H9 (cell line): Measurements from ENCODE around the gene GABRB2. TPM values are rescaled to one million over a fixed set of nuclear protein-coding genes. Genes with fewer than 3 reads are reported as not detected.

ENCODE experiments used
- DNase-seq: peaks from one replicate; pipeline ENCODE4 v3.0.0-alpha.2; 2017
- H2AFZ ChIP-seq: one replicate; pipeline ENCODE4 v1.6.1; 2013; ENCODE audit warnings: mild to moderate bottlenecking, low read length, control low read depth, moderate library complexity
- H2AK5ac ChIP-seq: 2 replicates; pipeline ENCODE4 v1.6.1; 2013; ENCODE audit warnings: low read length, control low read depth, mixed read lengths; ENCODE audit not compliant: insufficient read length
- H2BK120ac ChIP-seq: one replicate; pipeline ENCODE4 v1.6.1; 2013; ENCODE audit warnings: low read depth, mild to moderate bottlenecking, low read length, control low read depth, inconsistent platforms; ENCODE audit not compliant: poor library complexity, severe bottlenecking
- H2BK12ac ChIP-seq: 2 replicates; pipeline ENCODE4 v1.6.1; 2013; ENCODE audit warnings: low read length, control low read depth, mixed read lengths, low read depth; ENCODE audit not compliant: insufficient read length
- H2BK15ac ChIP-seq: 2 replicates; pipeline ENCODE4 v1.6.1; 2013; ENCODE audit warnings: low read depth, low read length, control low read depth
- H2BK20ac ChIP-seq: one replicate; pipeline ENCODE4 v1.6.1; 2013; ENCODE audit warnings: low read depth, mild to moderate bottlenecking, low read length, control low read depth, inconsistent platforms; ENCODE audit not compliant: poor library complexity, severe bottlenecking
- H2BK5ac ChIP-seq: 2 replicates; pipeline ENCODE4 v1.6.1; 2013; ENCODE audit warnings: low read length, control low read depth, mixed read lengths; ENCODE audit not compliant: insufficient read length
- H3K14ac ChIP-seq: 2 replicates; pipeline ENCODE4 v1.6.1; 2013; ENCODE audit warnings: low read length, control low read depth; ENCODE audit not compliant: insufficient read depth
- H3K18ac ChIP-seq: 2 replicates; pipeline ENCODE4 v1.6.1; 2013; ENCODE audit warnings: low read depth, mild to moderate bottlenecking, mixed read lengths, low read length, control low read depth; ENCODE audit not compliant: insufficient read length
- H3K23ac ChIP-seq: 2 replicates; pipeline ENCODE4 v1.6.1; 2013; ENCODE audit warnings: low read length, control low read depth, mixed read lengths, low read depth; ENCODE audit not compliant: insufficient read length
- H3K23me2 ChIP-seq: 2 replicates; pipeline ENCODE4 v1.6.1; 2013; ENCODE audit warnings: low read depth, mild to moderate bottlenecking, mixed read lengths, low read length, control low read depth; ENCODE audit not compliant: insufficient read length, poor library complexity, severe bottlenecking
- H3K27ac ChIP-seq: 2 replicates; pipeline ENCODE4 v1.5.1; 2013; ENCODE audit warnings: low read length, control low read depth, mixed read lengths, low read depth; ENCODE audit not compliant: insufficient read length
- H3K27me3 ChIP-seq: 2 replicates; pipeline ENCODE4 v1.6.1; 2013; ENCODE audit warnings: low read length, control low read depth, inconsistent platforms; ENCODE audit not compliant: insufficient read depth
- H3K4ac ChIP-seq: 2 replicates; pipeline ENCODE4 v1.6.1; 2013; ENCODE audit warnings: low read depth, mild to moderate bottlenecking, control low read depth, inconsistent platforms, low read length, moderate library complexity
- H3K4me1 ChIP-seq: 2 replicates; pipeline ENCODE4 v1.6.1; 2013; ENCODE audit warnings: low read length, control low read depth, inconsistent platforms; ENCODE audit not compliant: insufficient read depth
- H3K4me2 ChIP-seq: 2 replicates; pipeline ENCODE4 v1.6.1; 2013; ENCODE audit warnings: low read length, control low read depth, mixed read lengths; ENCODE audit not compliant: insufficient read length, insufficient read depth
- H3K56ac ChIP-seq: 2 replicates; pipeline ENCODE4 v1.6.1; 2013; ENCODE audit warnings: low read depth, mild to moderate bottlenecking, mixed read lengths, low read length, control low read depth; ENCODE audit not compliant: insufficient read length
- H3K79me1 ChIP-seq: 2 replicates; pipeline ENCODE4 v1.6.1; 2013; ENCODE audit warnings: low read depth, mild to moderate bottlenecking, moderate library complexity, low read length, control low read depth, inconsistent platforms; ENCODE audit not compliant: insufficient read depth, poor library complexity, severe bottlenecking
- H3K79me2 ChIP-seq: 2 replicates; pipeline ENCODE4 v1.6.1; 2013; ENCODE audit warnings: low read length, control low read depth, inconsistent platforms; ENCODE audit not compliant: insufficient read depth
- H3K9ac ChIP-seq: 2 replicates; pipeline ENCODE4 v1.6.1; 2013; ENCODE audit warnings: low read length, control low read depth, mixed read lengths; ENCODE audit not compliant: insufficient read length; ENCODE audit errors: extremely low read depth
- H3K9me3 ChIP-seq: one replicate; pipeline ENCODE4 v1.6.1; 2013; ENCODE audit warnings: low read depth, low read length, inconsistent platforms; ENCODE audit not compliant: control insufficient read depth
- H3T11ph ChIP-seq: one replicate; pipeline ENCODE4 v1.6.1; 2013; ENCODE audit warnings: mild to moderate bottlenecking, low read length, control low read depth, inconsistent platforms
- H4K20me1 ChIP-seq: one replicate; pipeline ENCODE4 v1.6.1; 2013; ENCODE audit not compliant: control insufficient read depth, insufficient read length, insufficient read depth
- H4K5ac ChIP-seq: 2 replicates; pipeline ENCODE4 v1.6.1; 2013; ENCODE audit warnings: low read depth, mild to moderate bottlenecking, mixed read lengths, low read length, control low read depth; ENCODE audit not compliant: insufficient read length
- H4K8ac ChIP-seq: replicated peaks from 2 replicates; pipeline ENCODE4 v1.6.1; 2013; ENCODE audit warnings: low read length, control low read depth, mixed read lengths, low read depth; ENCODE audit not compliant: insufficient read length
- H4K91ac ChIP-seq: 2 replicates; pipeline ENCODE4 v1.6.1; 2013; ENCODE audit warnings: low read depth, mild to moderate bottlenecking, moderate library complexity, mixed read lengths, low read length, control low read depth; ENCODE audit not compliant: insufficient read length
- H3K27ac Mint-ChIP-seq, 3 experiments: 2 replicates in 2 of 3; 3 replicates in 1 of 3; pipeline ENCODE4 v1.8.0; 2020 to 2021; ENCODE audit warnings: mixed read lengths in 3 of 3, mild to moderate bottlenecking in 1 of 3, moderate library complexity in 1 of 3
- H3K27me3 Mint-ChIP-seq: 2 replicates; pipeline ENCODE4 v1.8.0; 2021; ENCODE audit warnings: low read depth, mild to moderate bottlenecking, moderate library complexity, mixed read lengths
- H3K36me3 Mint-ChIP-seq, 3 experiments: 2 replicates in 2 of 3; 3 replicates in 1 of 3; pipeline ENCODE4 v1.8.0; 2020 to 2021; ENCODE audit warnings: low read depth in 3 of 3, mixed read lengths in 3 of 3; ENCODE audit not compliant: insufficient read depth in 1 of 3
- H3K4me1 Mint-ChIP-seq, 2 experiments: 2 replicates each; pipeline ENCODE4 v1.8.0; 2020; ENCODE audit warnings: mixed read lengths in 2 of 2
- H3K4me3 Mint-ChIP-seq, 2 experiments: 2 replicates in 1 of 2; 3 replicates in 1 of 2; pipeline ENCODE4 v1.8.0; 2020 to 2021; ENCODE audit warnings: mild to moderate bottlenecking in 2 of 2, mixed read lengths in 2 of 2, moderate library complexity in 1 of 2
- H3K9me3 Mint-ChIP-seq, 2 experiments: 2 replicates in 1 of 2; 3 replicates in 1 of 2; pipeline ENCODE4 v1.8.0; 2020; ENCODE audit warnings: mild to moderate bottlenecking in 2 of 2, mixed read lengths in 2 of 2, moderate library complexity in 1 of 2
- WGBS: extraction: QIAGEN DNeasy Blood & Tissue Kit; methylation state at CpG from one replicate; pipeline ENCODE4 v1.1.7; 2013; ENCODE audit warnings: missing lambda C conversion rate, low lambda C conversion rate, mixed read lengths; ENCODE audit not compliant: insufficient read length; ENCODE audit errors: extremely low coverage; 5-methylcytosine and 5-hydroxymethylcytosine counted together
- total RNA-seq: library from RNA; stranded (reverse); gene quantifications from 2 replicates; pipeline ENCODE4 v1.2.1, GENCODE V29; 2021
- TF ChIP-seq, protein P1 (sequence below): fragments of 200-600 bp; sonication (generic); conservative IDR thresholded peaks from 3 replicates; pipeline ENCODE4 v1.8.0; 2021; ENCODE audit warnings: antibody characterized with exemption, mild to moderate bottlenecking

GABRB2 gene
- total RNA-seq, 1 experiment from 2014 or later, result 0.20 TPM

DNA sequence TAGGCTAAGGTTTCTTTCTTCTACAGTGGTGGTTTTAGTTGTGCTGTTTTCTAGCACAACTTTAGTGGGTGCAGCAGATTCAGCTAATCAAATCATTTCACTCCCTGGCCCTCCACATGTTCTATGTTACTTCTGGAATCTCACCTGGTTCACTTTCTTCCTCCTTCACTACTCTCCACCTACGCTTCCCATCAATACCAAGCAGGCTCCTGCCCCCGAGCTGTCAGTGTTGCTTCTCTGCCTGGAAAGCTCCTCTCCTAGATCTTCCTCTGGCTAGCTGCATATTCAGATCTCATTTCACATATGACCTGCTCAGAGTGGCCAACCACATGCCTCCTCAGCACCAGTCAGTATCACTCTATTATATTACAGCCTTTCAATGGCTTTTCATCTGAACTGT, 19.6 kb upstream of the GABRB2 start:
- Histone ChIP-seq H2BK5ac (no peak overlapping the region), H3T11ph (no peak overlapping the region), H2BK15ac (no peak overlapping the region), H3K27ac (no peak overlapping the region), H3K18ac (no peak overlapping the region), H3K27me3 (no peaks in the 10 kb centered on the region), H3K4me2 (no peak overlapping the region), H3K4me1 (no peaks in the 10 kb centered on the region; the same call in 1 of the 2 replicates), H3K23me2 (no peaks in the 10 kb centered on the region), H3K9ac (no peak overlapping the region), H4K5ac (no peak overlapping the region), H3K9me3 (no peaks in the 10 kb centered on the region), H2BK20ac (no peak overlapping the region), H4K91ac (no peak overlapping the region), H2BK12ac (no peak overlapping the region), H3K4ac (no peak overlapping the region), H3K56ac (no peak overlapping the region), H3K23ac (no peak overlapping the region), H3K14ac (no peak overlapping the region), H4K20me1 (no peaks in the 10 kb centered on the region), H4K8ac (no peak overlapping the region), H2BK120ac (no peak overlapping the region), H2AFZ (no peak overlapping the region), H2AK5ac (no peak overlapping the region), H3K79me2 (no peaks in the 10 kb centered on the region), H3K79me1 (no peaks in the 10 kb centered on the region)
- H3K4me1 Mint-ChIP-seq, result peaks cover 4 to 8% of the 10 kb centered on the region in 2 experiments; a peak in 2 of 4 replicates
- WGBS, result no CpG with 5 or more reads among the region's 2 CpGs
- H3K36me3 Mint-ChIP-seq, result no peaks in the 10 kb centered on the region
- TF ChIP-seq, protein P1, sequence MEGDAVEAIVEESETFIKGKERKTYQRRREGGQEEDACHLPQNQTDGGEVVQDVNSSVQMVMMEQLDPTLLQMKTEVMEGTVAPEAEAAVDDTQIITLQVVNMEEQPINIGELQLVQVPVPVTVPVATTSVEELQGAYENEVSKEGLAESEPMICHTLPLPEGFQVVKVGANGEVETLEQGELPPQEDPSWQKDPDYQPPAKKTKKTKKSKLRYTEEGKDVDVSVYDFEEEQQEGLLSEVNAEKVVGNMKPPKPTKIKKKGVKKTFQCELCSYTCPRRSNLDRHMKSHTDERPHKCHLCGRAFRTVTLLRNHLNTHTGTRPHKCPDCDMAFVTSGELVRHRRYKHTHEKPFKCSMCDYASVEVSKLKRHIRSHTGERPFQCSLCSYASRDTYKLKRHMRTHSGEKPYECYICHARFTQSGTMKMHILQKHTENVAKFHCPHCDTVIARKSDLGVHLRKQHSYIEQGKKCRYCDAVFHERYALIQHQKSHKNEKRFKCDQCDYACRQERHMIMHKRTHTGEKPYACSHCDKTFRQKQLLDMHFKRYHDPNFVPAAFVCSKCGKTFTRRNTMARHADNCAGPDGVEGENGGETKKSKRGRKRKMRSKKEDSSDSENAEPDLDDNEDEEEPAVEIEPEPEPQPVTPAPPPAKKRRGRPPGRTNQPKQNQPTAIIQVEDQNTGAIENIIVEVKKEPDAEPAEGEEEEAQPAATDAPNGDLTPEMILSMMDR, result no peak
- H3K4me3 Mint-ChIP-seq, result no peak overlapping the region
- DNase-seq, result no peak
- H3K9me3 Mint-ChIP-seq, result no peaks in the 10 kb centered on the region
- H3K27me3 Mint-ChIP-seq, result peaks cover 2% of the 10 kb centered on the region; the same call in 1 of the 2 replicates
- H3K27ac Mint-ChIP-seq, result no peak overlapping the region; a peak in 1 of 7 replicates
